HG02852 (cell line): ENCODE results near the gene ARHGEF28.
A peak's percentile ranks its signal among the peaks of the same experiment; 100 is the strongest.

Experiments
- ATAC-seq: cut with Tn5 transposase; IDR thresholded peaks from one replicate; pipeline ENCODE4 v1.9.1; 2021; ENCODE audit warnings: mild to moderate bottlenecking, moderate library complexity; ENCODE audit not compliant: unreplicated experiment

ARHGEF28 gene

GRCh38 chr5:73774924-73775323 lies 148.9 kb downstream of the ARHGEF28 start:
- ATAC-seq, result no peak

GRCh38 chr5:73776405-73776804 lies 150.4 kb downstream of the ARHGEF28 start:
- no peak for ATAC-seq

- no peak for ATAC-seq
These were observed 151.2 kb downstream of the ARHGEF28 start for GRCh38 chr5:73777192-73777591.

GRCh38 chr5:73780302-73781080 lies 154.5 kb downstream of the ARHGEF28 start:
- ATAC-seq, result no peak

- ATAC-seq, result no peak
These were observed 155.2 kb downstream of the ARHGEF28 start for GRCh38 chr5:73781107-73781768.

GRCh38 chr5:73783828-73784227 lies 157.8 kb downstream of the ARHGEF28 start:
- no peak for ATAC-seq

- no peak for ATAC-seq
These were observed 160.2 kb downstream of the ARHGEF28 start for GRCh38 chr5:73786043-73786831.

- no peak for ATAC-seq
These were observed 163.9 kb downstream of the ARHGEF28 start for GRCh38 chr5:73789851-73790281.

- no peak for ATAC-seq
These were observed 165.4 kb downstream of the ARHGEF28 start for GRCh38 chr5:73791389-73791788.

- ATAC-seq, result peak; percentile 68
These were observed 166.8 kb downstream of the ARHGEF28 start for GRCh38 chr5:73792687-73793320.

- ATAC-seq, result no peak
These were observed 167.9 kb downstream of the ARHGEF28 start for GRCh38 chr5:73793911-73794310.

GRCh38 chr5:73796164-73797131 lies 170.5 kb downstream of the ARHGEF28 start:
- no peak for ATAC-seq

GRCh38 chr5:73797132-73797510 lies 171.1 kb downstream of the ARHGEF28 start:
- no peak for ATAC-seq

- ATAC-seq, result no peak
These were observed 173.5 kb downstream of the ARHGEF28 start for GRCh38 chr5:73799401-73799972.

- no peak for ATAC-seq
These were observed 175.7 kb downstream of the ARHGEF28 start for GRCh38 chr5:73801686-73802085.

- ATAC-seq, result no peak
These were observed 179.5 kb downstream of the ARHGEF28 start for GRCh38 chr5:73805449-73805848.

- ATAC-seq, result no peak
These were observed 182.9 kb downstream of the ARHGEF28 start for GRCh38 chr5:73808911-73809310.

- no peak for ATAC-seq
These were observed 184.4 kb downstream of the ARHGEF28 start for GRCh38 chr5:73810429-73810828.

GRCh38 chr5:73812457-73812856 lies 186.5 kb downstream of the ARHGEF28 start:
- no peak for ATAC-seq
